NOMO-1 treated with dmso at 0.1 percent for 144 hours (cell line): Measurements from ENCODE around the gene ZNF597.

Experiments
- DNase-seq: peaks from one replicate; lab custom pipeline; 2025; ENCODE audit not compliant: unreplicated experiment; lab: John Stamatoyannopoulos, UW

ZNF597 gene

GRCh38 chr16:3457434-3458252 is 14.3 kb upstream of the ZNF597 start:
- DNase-seq, result peak; percentile 73

- DNase-seq, result no peak
Measured at GRCh38 chr16:3454631-3455147, 11.4 kb upstream of the ZNF597 start.

GRCh38 chr16:3454093-3454492 is 10.8 kb upstream of the ZNF597 start:
- DNase-seq, result no peak

- peak; percentile 26 for DNase-seq
Measured at GRCh38 chr16:3444032-3444388, 706 bp upstream of the ZNF597 start.

- no peak for DNase-seq
Measured at GRCh38 chr16:3439637-3440036, 3.7 kb downstream of the ZNF597 start.

- no peak for DNase-seq
Measured at GRCh38 chr16:3434373-3434772, 8.9 kb downstream of the ZNF597 start.

GRCh38 chr16:3431779-3432219 is 11.5 kb downstream of the ZNF597 start:
- DNase-seq, result peak; percentile 56

GRCh38 chr16:3413730-3414379 is 29.4 kb downstream of the ZNF597 start:
- DNase-seq, result no peak

- no peak for DNase-seq
Measured at GRCh38 chr16:3408561-3409197, 34.6 kb downstream of the ZNF597 start.

- DNase-seq, result no peak
Measured at GRCh38 chr16:3401719-3402397, 41.4 kb downstream of the ZNF597 start.

- DNase-seq, result peak; percentile 99
Measured at GRCh38 chr16:3400779-3401688, 42.3 kb downstream of the ZNF597 start, which contains the start of the genes ZNF174 and ZSCAN32. Gene ZNF174 (plus strand): TSS chr16:3401215. CDS start chr16:3402005, 790 bp downstream. Gene ZSCAN32 (minus strand): TSS chr16:3401004. CDS start chr16:3397557, 3,447 bp downstream.

- DNase-seq, result no peak
Measured at GRCh38 chr16:3400446-3400778, 42.9 kb downstream of the ZNF597 start.

- DNase-seq, result no peak
Measured at GRCh38 chr16:3389663-3390338, 53.5 kb downstream of the ZNF597 start.

GRCh38 chr16:3388325-3388724 is 55.0 kb downstream of the ZNF597 start:
- no peak for DNase-seq

- DNase-seq, result no peak
Measured at GRCh38 chr16:3383045-3383448, 60.3 kb downstream of the ZNF597 start.
